Measurements from ENCODE around the gene KRT79. TPM values are rescaled to one million over a fixed set of nuclear protein-coding genes. Genes with fewer than 3 reads are reported as not detected.

Gene KRT79
- total and polyA plus RNA-seq, 4 donors: not detected

GRCh38 chr12:52873832-52874572 lies 39.9 kb upstream of the KRT79 start:
- H3K9me3 ChIP-seq (ENCODE audit: control insufficient read depth in 4 of 4, low read length in 3 of 4): no peaks in the 10 kb centered on the region
- DNase-seq (ENCODE audit: low spot score): peak; percentile 84
- no peaks in the 10 kb centered on the region for H3K36me3 ChIP-seq (ENCODE audit: control insufficient read depth in 4 of 4, insufficient read depth in 3 of 4, low read depth in 1 of 4, low read length in 3 of 4)
- 15% methylated on average over 55 of the region's 55 CpGs for WGBS
- H3K27ac ChIP-seq (ENCODE audit: low read depth in 1 of 2, low read length in 2 of 2): no peak overlapping the region
- peaks cover 0 to 2% (median under 1%) of the 10 kb centered on the region in 4 donors for H3K4me1 ChIP-seq (ENCODE audit: control insufficient read depth in 4 of 4, insufficient read depth in 4 of 4, low read length in 3 of 4)
- TF ChIP-seq MAX (IDR thresholded peaks at IDR 0.05) (no peak), JUND (IDR thresholded peaks at IDR 0.05) (peak in 1 of 2 donors; percentile 20)
- no peak overlapping the region for H3K9ac ChIP-seq (ENCODE audit: low read depth in 1 of 2, low read length in 2 of 2)
- no peaks in the 10 kb centered on the region for H3K27me3 ChIP-seq (ENCODE audit: control insufficient read depth in 4 of 4, insufficient read depth in 4 of 4, low read length in 3 of 4)
- H3K4me3 ChIP-seq (ENCODE audit: low read depth in 1 of 3, low read length in 3 of 3): peak overlapping the region in 1 of 3 donors; percentile 26

GRCh38 chr12:52873513-52873831 lies 39.4 kb upstream of the KRT79 start:
- Histone ChIP-seq H3K9me3 (ENCODE audit: control insufficient read depth in 4 of 4, low read length in 3 of 4) (no peaks in the 10 kb centered on the region), H3K4me3 (ENCODE audit: low read depth in 1 of 3, low read length in 3 of 3) (no peak overlapping the region), H3K4me1 (ENCODE audit: control insufficient read depth in 4 of 4, insufficient read depth in 4 of 4, low read length in 3 of 4) (peaks cover 0 to 1% (median 0%) of the 10 kb centered on the region in 4 donors), H3K36me3 (ENCODE audit: control insufficient read depth in 4 of 4, insufficient read depth in 3 of 4, low read depth in 1 of 4, low read length in 3 of 4) (no peaks in the 10 kb centered on the region), H3K27me3 (ENCODE audit: control insufficient read depth in 4 of 4, insufficient read depth in 4 of 4, low read length in 3 of 4) (no peaks in the 10 kb centered on the region), H3K9ac (ENCODE audit: low read depth in 1 of 2, low read length in 2 of 2) (no peak overlapping the region), H3K27ac (ENCODE audit: low read depth in 1 of 2, low read length in 2 of 2) (no peak overlapping the region)
- WGBS: 65% methylated on average over 4 of the region's 4 CpGs
- TF ChIP-seq ATF3 (IDR thresholded peaks at IDR 0.05) (no peak), TAF1 (conservative IDR thresholded peaks at IDR 0.05) (no peak), HNF4G (IDR thresholded peaks at IDR 0.05) (no peak), RAD21 (IDR thresholded peaks at IDR 0.05) (no peak), CTCF (IDR thresholded peaks at IDR 0.05; ENCODE audit: low read depth, low read length, missing input control) (no peak), RXRA (IDR thresholded peaks at IDR 0.05) (no peak), EGR1 (IDR thresholded peaks at IDR 0.05; ENCODE audit: low read depth in 2 of 2) (no peak), GABPA (IDR thresholded peaks at IDR 0.05 in 1 of 2, conservative IDR thresholded peaks at IDR 0.05 in 1 of 2) (no peak), JUND (IDR thresholded peaks at IDR 0.05) (no peak), FOXA1 (IDR thresholded peaks at IDR 0.05) (no peak), MAX (IDR thresholded peaks at IDR 0.05) (no peak), ZBTB33 (IDR thresholded peaks at IDR 0.05) (no peak), NR2F2 (IDR thresholded peaks at IDR 0.05) (no peak), YY1 (IDR thresholded peaks at IDR 0.05) (no peak)
- DNase-seq (ENCODE audit: low spot score): no peak
